Testis (tissue), 3 donors: ENCODE data around the gene ITGB2. TPM values are rescaled to one million over a fixed set of nuclear protein-coding genes. Genes with fewer than 3 reads are reported as not detected.

ENCODE experiments used
- DNase-seq: peaks from one replicate; pipeline ENCODE4 v3.0.0-alpha.2; 2019
- H3K27ac ChIP-seq, 2 donors: fragments of 200-600 bp; sonication (generic); one replicate each; pipeline ENCODE4 v1.5.1; 2019
- H3K27me3 ChIP-seq: fragments of 200-600 bp; sonication (generic); one replicate; pipeline ENCODE4 v1.5.1; 2019
- H3K36me3 ChIP-seq: fragments of 200-600 bp; sonication (generic); one replicate; pipeline ENCODE4 v1.5.1; 2017; ENCODE audit warnings: low read depth; ENCODE audit errors: missing control alignments
- H3K4me1 ChIP-seq: fragments of 200-600 bp; sonication (generic); one replicate; pipeline ENCODE4 v1.5.1; 2019
- H3K4me3 ChIP-seq, 2 donors: fragments of 200-600 bp; sonication (generic); one replicate each; pipeline ENCODE4 v1.5.1; 2017 to 2019
- H3K9me3 ChIP-seq: fragments of 200-600 bp; sonication (generic); one replicate; pipeline ENCODE4 v1.5.1; 2017
- CTCF ChIP-seq, 3 experiments: fragments of 450-650 bp in 2 of 3; fragments of 200-600 bp in 1 of 3; sonication (generic) in 1 of 3; IDR thresholded peaks; one replicate each; pipeline ENCODE4 v1.5.1; 2016 to 2019; ENCODE audit warnings: antibody characterized with exemption in 3 of 3, mild to moderate bottlenecking in 2 of 3, moderate library complexity in 1 of 3
- POLR2A ChIP-seq: fragments of 450-650 bp; IDR thresholded peaks from one replicate; pipeline ENCODE4 v1.6.1; 2017; ENCODE audit warnings: antibody characterized with exemption, mild to moderate bottlenecking, moderate library complexity
- WGBS, 2 donors: methylation state at CpG; one replicate each; pipeline ENCODE4 v1.1.5; 2018; 5-methylcytosine and 5-hydroxymethylcytosine counted together
- intact Hi-C: fragments of 100-400 bp; cut with DNase I; formaldehyde crosslinking; loops from one replicate; pipeline ENCODE4 v1.15.1; 2023; ENCODE audit warnings: low total_unique reads
- polyA plus RNA-seq: library from polyadenylated mRNA; stranded (reverse); fragments of 350-450 nt; fragmentation: Illumina TruSeq; extraction: RNeasy Lipid Tissue Mini Kit (QIAGEN cat#74804); gene quantifications from one replicate; pipeline ENCODE4 v1.2.3, GENCODE V29; 2014; ENCODE audit warnings: low read depth, low replicate concordance; ENCODE audit not compliant: insufficient read depth
- total RNA-seq, 2 donors: library from RNA; depleted of rRNA; stranded (reverse); fragments of >200 nt; gene quantifications; one replicate each; pipeline ENCODE4 v1.2.3, GENCODE V29; 2016

Gene ITGB2
- total and polyA plus RNA-seq, 3 donors from 2014 or later = 5.6 to 29.5 (median 27.4) TPM

- TF ChIP-seq POLR2A = no peak
- Histone ChIP-seq H3K27me3 (no peaks in the 10 kb centered on the region), H3K4me3 (no peak overlapping the region), H3K36me3 (no peaks in the 10 kb centered on the region), H3K4me1 (no peaks in the 10 kb centered on the region), H3K9me3 (no peaks in the 10 kb centered on the region), H3K27ac (no peak overlapping the region)
- no peak for DNase-seq
- 85 to 86% methylated on average over 25 to 47 of the region's 49 CpGs for WGBS, 2 donors
- intact Hi-C loops = no loop called here
Measured at GRCh38 chr21:44898851-44899767, 21.6 kb downstream of the ITGB2 start.

GRCh38 chr21:44898011-44898488, 22.6 kb downstream of the ITGB2 start:
- Histone ChIP-seq H3K36me3 (no peaks in the 10 kb centered on the region), H3K4me1 (no peaks in the 10 kb centered on the region), H3K27ac (no peak overlapping the region), H3K4me3 (no peak overlapping the region), H3K27me3 (no peaks in the 10 kb centered on the region), H3K9me3 (no peaks in the 10 kb centered on the region)
- intact Hi-C loops = no loop called here
- no peak for DNase-seq
- no peak for TF ChIP-seq POLR2A
- TF ChIP-seq CTCF (IDR thresholded peaks at IDR 0.05) = no peak
- WGBS, 2 donors = 79 to 85% methylated on average over 10 to 13 of the region's 13 CpGs

GRCh38 chr21:44897326-44898010, 23.2 kb downstream of the ITGB2 start:
- H3K9me3 ChIP-seq = no peaks in the 10 kb centered on the region

DNA sequence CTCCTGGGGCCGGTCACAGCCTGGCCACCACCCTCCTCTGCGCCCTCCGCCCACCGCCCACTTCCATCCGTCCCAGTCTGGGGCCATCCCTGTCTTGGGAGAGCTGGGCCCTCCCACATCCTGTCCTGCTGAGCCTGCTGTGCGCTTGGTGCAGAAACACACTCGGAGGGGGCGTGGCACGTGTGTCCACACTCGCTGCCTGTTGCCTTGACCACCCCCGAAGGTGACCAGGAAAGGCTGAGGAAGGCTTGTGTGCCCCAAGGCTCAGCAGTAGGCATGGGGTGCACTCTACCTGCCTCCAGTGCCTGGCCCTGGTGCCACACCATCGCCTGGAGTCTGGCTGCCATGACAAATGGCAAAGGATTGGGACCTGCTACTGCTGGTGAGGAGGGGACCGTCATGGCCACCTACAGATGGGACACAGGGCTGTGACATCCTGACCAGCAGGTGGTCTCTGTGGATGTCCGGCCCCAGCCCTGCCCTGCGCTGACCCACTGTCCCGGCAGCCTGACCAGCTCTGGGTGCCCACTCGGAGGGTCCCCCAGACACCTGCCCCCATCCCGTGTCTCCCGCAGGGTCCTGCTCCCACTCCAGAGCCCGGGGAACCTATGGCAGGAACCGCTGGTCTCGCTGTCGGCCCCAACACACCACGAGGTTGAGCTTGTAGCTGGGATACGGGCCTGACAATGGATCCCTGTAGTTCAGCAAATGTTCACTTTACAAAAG, 24.0 kb downstream of the ITGB2 start:
- no peaks in the 10 kb centered on the region for H3K9me3 ChIP-seq
- no peaks in the 10 kb centered on the region for H3K4me1 ChIP-seq
- no peak overlapping the region for H3K4me3 ChIP-seq
- TF ChIP-seq CTCF (IDR thresholded peaks at IDR 0.05) = no peak
- TF ChIP-seq POLR2A = no peak
- H3K27ac ChIP-seq = no peak overlapping the region
- intact Hi-C loops = no loop called here
- no peaks in the 10 kb centered on the region for H3K27me3 ChIP-seq
- WGBS, 2 donors = 83 to 86% methylated on average over 20 to 24 of the region's 25 CpGs
- no peaks in the 10 kb centered on the region for H3K36me3 ChIP-seq
- no peak for DNase-seq

More at GRCh38 chr21:44897326-44898010, 23.2 kb downstream of the ITGB2 start:
- no peaks in the 10 kb centered on the region for H3K36me3 ChIP-seq
- no peak overlapping the region for H3K4me3 ChIP-seq
- DNase-seq = no peak
- WGBS, 2 donors = 87 to 88% methylated on average over 19 to 21 of the region's 21 CpGs
- H3K27ac ChIP-seq = no peak overlapping the region
- no peaks in the 10 kb centered on the region for H3K27me3 ChIP-seq
- H3K4me1 ChIP-seq = no peaks in the 10 kb centered on the region
- TF ChIP-seq CTCF (IDR thresholded peaks at IDR 0.05) (no peak), POLR2A (no peak)
- intact Hi-C loops = no loop called here

DNA sequence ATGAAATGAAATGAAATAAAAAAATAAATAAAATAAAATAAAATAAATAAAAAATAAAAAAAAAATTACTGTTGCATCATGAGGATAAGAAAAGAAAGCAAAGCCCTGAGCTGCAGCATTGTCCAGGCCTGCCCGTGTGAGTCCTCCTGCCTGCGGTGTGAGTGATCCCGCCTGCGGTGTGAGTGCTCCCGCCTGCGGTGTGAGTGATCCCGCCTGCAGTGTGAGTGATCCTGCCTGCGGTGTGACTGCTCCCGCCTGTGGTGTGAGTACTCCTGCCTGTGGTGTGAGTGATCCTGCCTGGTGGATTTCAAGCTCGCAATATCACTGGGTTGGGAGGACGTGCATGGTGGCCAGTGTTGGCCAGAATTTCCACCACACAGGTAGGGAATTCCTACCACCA, 24.8 kb downstream of the ITGB2 start:
- Histone ChIP-seq H3K27me3 (no peaks in the 10 kb centered on the region), H3K27ac (no peak overlapping the region), H3K9me3 (no peaks in the 10 kb centered on the region), H3K36me3 (no peaks in the 10 kb centered on the region), H3K4me1 (no peaks in the 10 kb centered on the region), H3K4me3 (no peak overlapping the region)
- no peak for DNase-seq
- TF ChIP-seq CTCF (IDR thresholded peaks at IDR 0.05) = no peak
- no peak for TF ChIP-seq POLR2A
- intact Hi-C loops = no loop called here
- WGBS, 2 donors = 89 to 91% methylated on average over 9 to 11 of the region's 11 CpGs
